Mammary epithelial cell (primary cell): Measurements from ENCODE around the gene POU2F1.

Source experiments
- EZH2 ChIP-seq: IDR thresholded peaks from 2 replicates; pipeline ENCODE4 v1.6.1; 2012; ENCODE audit warnings: low read length, inconsistent platforms, borderline replicate concordance
- TF ChIP-seq, protein P1 (sequence below), 2 donors: IDR thresholded peaks in 1 of 2; conservative IDR thresholded peaks in 1 of 2; 2 replicates each; pipeline ENCODE4 v1.5.1; 2011 to 2012; ENCODE audit warnings: inconsistent platforms in 2 of 2, low read length in 2 of 2, mild to moderate bottlenecking in 2 of 2, control low read depth in 1 of 2, low read depth in 1 of 2; ENCODE audit not compliant: insufficient read depth in 1 of 2; ENCODE audit errors: extremely low read depth in 1 of 2

- TF ChIP-seq, protein P1, sequence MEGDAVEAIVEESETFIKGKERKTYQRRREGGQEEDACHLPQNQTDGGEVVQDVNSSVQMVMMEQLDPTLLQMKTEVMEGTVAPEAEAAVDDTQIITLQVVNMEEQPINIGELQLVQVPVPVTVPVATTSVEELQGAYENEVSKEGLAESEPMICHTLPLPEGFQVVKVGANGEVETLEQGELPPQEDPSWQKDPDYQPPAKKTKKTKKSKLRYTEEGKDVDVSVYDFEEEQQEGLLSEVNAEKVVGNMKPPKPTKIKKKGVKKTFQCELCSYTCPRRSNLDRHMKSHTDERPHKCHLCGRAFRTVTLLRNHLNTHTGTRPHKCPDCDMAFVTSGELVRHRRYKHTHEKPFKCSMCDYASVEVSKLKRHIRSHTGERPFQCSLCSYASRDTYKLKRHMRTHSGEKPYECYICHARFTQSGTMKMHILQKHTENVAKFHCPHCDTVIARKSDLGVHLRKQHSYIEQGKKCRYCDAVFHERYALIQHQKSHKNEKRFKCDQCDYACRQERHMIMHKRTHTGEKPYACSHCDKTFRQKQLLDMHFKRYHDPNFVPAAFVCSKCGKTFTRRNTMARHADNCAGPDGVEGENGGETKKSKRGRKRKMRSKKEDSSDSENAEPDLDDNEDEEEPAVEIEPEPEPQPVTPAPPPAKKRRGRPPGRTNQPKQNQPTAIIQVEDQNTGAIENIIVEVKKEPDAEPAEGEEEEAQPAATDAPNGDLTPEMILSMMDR (conservative IDR thresholded peaks at IDR 0.05 in 1 of 2, IDR thresholded peaks at IDR 0.05 in 1 of 2; ENCODE audit: extremely low read depth in 1 of 2, insufficient read depth in 1 of 2, low read depth in 1 of 2, low read length in 2 of 2): no peak
- TF ChIP-seq EZH2: no peak
Observed at GRCh38 chr1:167474191-167474641, 253.5 kb downstream of the POU2F1 start.
